PC-3 (cell line): ENCODE data around the gene SP4. TPM values are rescaled to one million over a fixed set of nuclear protein-coding genes. Genes with fewer than 3 reads are reported as not detected.

Experiments used
- ATAC-seq: fragments of 200-7000 bp; cut with Tn5 transposase; 2 replicates; pipeline ENCODE4 v1.9.1; 2020; ENCODE audit warnings: mild to moderate bottlenecking, moderate library complexity
- BruUV-seq: library from RNA; stranded (reverse); fragments of 400-500 nt; replicated peaks from 2 replicates; lab custom pipeline; 2021; lab: Mats Ljungman, UMichigan
- CTCF ChIA-PET: fragments of 300-600 bp; sonication (Branson Sonifier 250); formaldehyde crosslinking; loops from one replicate; lab custom pipeline; 2022; ENCODE audit warnings: antibody characterized with exemption; lab: Charles Lee
- POLR2A ChIA-PET: fragments of 300-600 bp; sonication (Branson Sonifier 250); formaldehyde crosslinking; loops from one replicate; lab custom pipeline; 2022; ENCODE audit warnings: antibody characterized with exemption; ENCODE audit not compliant: unreplicated experiment; lab: Charles Lee
- DNase-seq: peaks from one replicate; pipeline ENCODE4 v3.0.0-alpha.2; 2015
- H2AFZ ChIP-seq: fragments of 300-600 bp; sonication (generic); 2 replicates; pipeline ENCODE4 v1.6.0; 2016; ENCODE audit warnings: antibody characterized with exemption, low read length
- H3F3A ChIP-seq: fragments of 300-600 bp; sonication (generic); one replicate; pipeline ENCODE4 v1.6.0; 2017; ENCODE audit warnings: antibody characterized with exemption, low read length, control low read depth, mild to moderate bottlenecking; ENCODE audit not compliant: unreplicated experiment
- H3K27ac ChIP-seq: fragments of 300-600 bp; sonication (generic); 2 replicates; pipeline ENCODE4 v1.5.1; 2016; ENCODE audit warnings: mild to moderate bottlenecking, low read length
- H3K27me3 ChIP-seq: fragments of 300-600 bp; sonication (generic); 2 replicates; pipeline ENCODE4 v1.6.1; 2016; ENCODE audit warnings: low read length, mixed read lengths
- H3K36me3 ChIP-seq: fragments of 300-600 bp; sonication (generic); 2 replicates; pipeline ENCODE4 v1.6.1; 2016; ENCODE audit warnings: low read depth, mixed run types, low read length, mixed read lengths
- H3K4me1 ChIP-seq: fragments of 300-600 bp; sonication (generic); 2 replicates; pipeline ENCODE4 v1.5.1; 2016; ENCODE audit warnings: low read length; ENCODE audit not compliant: insufficient read depth
- H3K4me2 ChIP-seq: fragments of 300-600 bp; sonication (generic); 2 replicates; pipeline ENCODE4 v1.6.0; 2016; ENCODE audit warnings: low read length
- H3K4me3 ChIP-seq: fragments of 300-600 bp; sonication (generic); 2 replicates; pipeline ENCODE4 v1.5.1; 2016; ENCODE audit warnings: mild to moderate bottlenecking, low read length, mixed read lengths
- H3K79me2 ChIP-seq: fragments of 300-600 bp; sonication (generic); 2 replicates; pipeline ENCODE4 v1.6.1; 2017; ENCODE audit warnings: low read length, mixed read lengths
- H3K9ac ChIP-seq: fragments of 300-600 bp; sonication (generic); 2 replicates; pipeline ENCODE4 v1.6.0; 2016; ENCODE audit warnings: mild to moderate bottlenecking, low read length
- H3K9me2 ChIP-seq: fragments of 300-600 bp; sonication (generic); replicated peaks from 2 replicates; pipeline ENCODE4 v1.6.1; 2016; ENCODE audit warnings: mixed run types, low read length, mixed read lengths
- H3K9me3 ChIP-seq: fragments of 300-600 bp; sonication (generic); 2 replicates; pipeline ENCODE4 v1.6.1; 2016; ENCODE audit warnings: low read length, mixed read lengths
- H4K20me1 ChIP-seq: fragments of 300-600 bp; sonication (generic); 2 replicates; pipeline ENCODE4 v1.6.1; 2016; ENCODE audit warnings: low read length, mixed read lengths
- EZH2 ChIP-seq: fragments of 300-600 bp; sonication (generic); IDR thresholded peaks from one replicate; pipeline ENCODE4 v1.6.1; 2017; ENCODE audit warnings: antibody characterized with exemption, mild to moderate bottlenecking, low read length; ENCODE audit not compliant: unreplicated experiment
- EZH2phosphoT487 ChIP-seq: fragments of 300-600 bp; sonication (generic); IDR thresholded peaks from 2 replicates; pipeline ENCODE4 v1.6.1; 2018; ENCODE audit warnings: mild to moderate bottlenecking, antibody characterized with exemption, low read length, borderline replicate concordance
- intact Hi-C: fragments of 100-400 bp; cut with micrococcal nuclease; formaldehyde crosslinking; loops from 2 replicates; pipeline ENCODE4 v1.9.0; 2023
- total RNA-seq: library from RNA; depleted of rRNA; stranded (reverse); fragments of >200 nt; gene quantifications from 2 replicates; pipeline ENCODE4 v1.2.3, GENCODE V29; 2014
- TF ChIP-seq, protein P1 (sequence below): fragments of 300-600 bp; sonication (generic); conservative IDR thresholded peaks from 2 replicates; pipeline ENCODE4 v1.5.1; 2017; ENCODE audit warnings: antibody characterized with exemption, low read depth, mild to moderate bottlenecking, low read length

SP4 gene
- total RNA-seq, 1 experiment from 2014 or later: 2.5 TPM

DNA sequence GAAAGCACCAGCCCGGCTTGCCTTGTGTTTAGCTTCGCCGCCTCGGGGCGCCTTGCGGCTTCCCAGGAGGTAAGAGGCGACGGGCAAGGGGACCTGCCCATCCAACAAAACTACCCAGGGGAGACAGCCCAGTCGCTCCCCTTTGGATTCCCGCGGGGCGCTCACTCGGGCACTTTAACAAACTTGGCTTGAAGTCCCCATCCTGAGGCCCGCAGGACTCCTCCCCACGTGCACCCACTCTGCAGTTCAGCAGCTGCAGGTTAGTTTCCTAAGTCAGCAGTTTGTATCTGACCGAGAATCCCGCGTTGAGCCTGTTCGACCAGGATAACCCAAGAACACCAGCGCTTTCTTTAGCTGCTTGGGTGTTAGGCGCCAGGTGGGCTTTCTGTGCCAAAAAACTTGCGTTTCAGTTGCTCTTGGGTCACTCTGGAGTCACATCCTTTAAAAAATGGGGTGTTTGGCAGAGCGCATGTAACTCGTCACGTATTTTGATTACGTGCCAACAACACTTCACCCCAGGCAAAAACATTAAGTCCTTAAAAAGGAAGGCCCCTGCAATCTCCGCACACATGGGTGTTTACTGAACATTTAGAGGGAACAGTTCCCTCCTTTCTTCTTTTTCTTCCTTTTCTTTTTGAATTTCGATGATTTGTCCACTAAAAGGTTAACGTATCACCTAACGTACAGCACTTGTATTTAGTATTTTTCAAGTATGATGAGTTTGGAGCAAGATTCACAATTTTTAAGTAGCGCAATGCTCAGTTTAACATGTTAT is 115.8 kb downstream of the SP4 start:
- no TSS peak for BruUV-seq
- peak; percentile 55 for DNase-seq
- Histone ChIP-seq H3K79me2 (no peaks in the 10 kb centered on the region), H3K36me3 (no peaks in the 10 kb centered on the region), H3F3A (no peaks in the 10 kb centered on the region), H3K27me3 (peaks cover 65% of the 10 kb centered on the region), H3K4me3 (peak overlapping the region; percentile 69), H3K27ac (no peak overlapping the region), H3K4me2 (peak overlapping the region; percentile 82), H3K9me3 (no peaks in the 10 kb centered on the region), H3K4me1 (peaks cover 15% of the 10 kb centered on the region; the same call in 1 of the 2 replicates), H3K9me2 (no peaks in the 10 kb centered on the region), H2AFZ (peak overlapping the region; percentile 77), H4K20me1 (no peaks in the 10 kb centered on the region), H3K9ac (peak overlapping the region; percentile 25)
- peak; percentile 27 for ATAC-seq
- intact Hi-C loops: no loop called here
- POLR2A ChIA-PET: no interaction called here
- TF ChIP-seq EZH2phosphoT487: no peak
- CTCF ChIA-PET: no interaction called here

DNA sequence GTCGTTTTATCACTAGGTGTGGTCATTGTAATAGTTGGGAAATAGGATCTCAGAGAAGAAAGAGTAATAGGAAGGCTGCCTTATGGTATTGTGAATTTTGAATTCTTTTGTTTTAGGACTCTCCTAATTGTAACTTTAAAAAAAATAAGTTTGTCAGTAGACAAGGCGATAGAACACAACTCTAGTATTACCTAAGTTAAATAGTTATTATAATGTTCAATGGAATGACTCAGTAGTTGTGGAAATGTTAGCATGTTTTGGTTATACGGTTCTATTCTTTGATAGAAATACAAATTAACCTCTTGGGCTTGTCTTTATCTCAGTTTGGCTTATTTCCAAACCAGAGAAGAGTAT is 116.4 kb downstream of the SP4 start:
- peak overlapping the region; percentile 25; the same call in 1 of the 2 replicates for H3K9ac ChIP-seq
- TSS peak; percentile 32 for BruUV-seq
- peaks cover 64% of the 10 kb centered on the region for H3K27me3 ChIP-seq
- TF ChIP-seq, protein P1, sequence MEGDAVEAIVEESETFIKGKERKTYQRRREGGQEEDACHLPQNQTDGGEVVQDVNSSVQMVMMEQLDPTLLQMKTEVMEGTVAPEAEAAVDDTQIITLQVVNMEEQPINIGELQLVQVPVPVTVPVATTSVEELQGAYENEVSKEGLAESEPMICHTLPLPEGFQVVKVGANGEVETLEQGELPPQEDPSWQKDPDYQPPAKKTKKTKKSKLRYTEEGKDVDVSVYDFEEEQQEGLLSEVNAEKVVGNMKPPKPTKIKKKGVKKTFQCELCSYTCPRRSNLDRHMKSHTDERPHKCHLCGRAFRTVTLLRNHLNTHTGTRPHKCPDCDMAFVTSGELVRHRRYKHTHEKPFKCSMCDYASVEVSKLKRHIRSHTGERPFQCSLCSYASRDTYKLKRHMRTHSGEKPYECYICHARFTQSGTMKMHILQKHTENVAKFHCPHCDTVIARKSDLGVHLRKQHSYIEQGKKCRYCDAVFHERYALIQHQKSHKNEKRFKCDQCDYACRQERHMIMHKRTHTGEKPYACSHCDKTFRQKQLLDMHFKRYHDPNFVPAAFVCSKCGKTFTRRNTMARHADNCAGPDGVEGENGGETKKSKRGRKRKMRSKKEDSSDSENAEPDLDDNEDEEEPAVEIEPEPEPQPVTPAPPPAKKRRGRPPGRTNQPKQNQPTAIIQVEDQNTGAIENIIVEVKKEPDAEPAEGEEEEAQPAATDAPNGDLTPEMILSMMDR: no peak
- TF ChIP-seq EZH2phosphoT487: no peak
- no peak for TF ChIP-seq EZH2
- ChIA-PET CTCF (no interaction called here), POLR2A (no interaction called here)
- DNase-seq (no peak), ATAC-seq (no peak)
- H3K4me2 ChIP-seq: peak overlapping the region; percentile 82
- H3K36me3 ChIP-seq: no peaks in the 10 kb centered on the region
- no peaks in the 10 kb centered on the region for H4K20me1 ChIP-seq
- H3K9me3 ChIP-seq: no peaks in the 10 kb centered on the region
- peaks cover 15% of the 10 kb centered on the region; the same call in 1 of the 2 replicates for H3K4me1 ChIP-seq
- peak overlapping the region; percentile 69 for H3K4me3 ChIP-seq
- H3K9me2 ChIP-seq: no peaks in the 10 kb centered on the region
- H3F3A ChIP-seq: no peaks in the 10 kb centered on the region
- no peaks in the 10 kb centered on the region for H3K79me2 ChIP-seq
- no peak overlapping the region for H3K27ac ChIP-seq
- intact Hi-C loops: no loop called here
- H2AFZ ChIP-seq: 0 out of 2 replicates have a peak overlapping the region, but pooled peaks have one; percentile 77

DNA sequence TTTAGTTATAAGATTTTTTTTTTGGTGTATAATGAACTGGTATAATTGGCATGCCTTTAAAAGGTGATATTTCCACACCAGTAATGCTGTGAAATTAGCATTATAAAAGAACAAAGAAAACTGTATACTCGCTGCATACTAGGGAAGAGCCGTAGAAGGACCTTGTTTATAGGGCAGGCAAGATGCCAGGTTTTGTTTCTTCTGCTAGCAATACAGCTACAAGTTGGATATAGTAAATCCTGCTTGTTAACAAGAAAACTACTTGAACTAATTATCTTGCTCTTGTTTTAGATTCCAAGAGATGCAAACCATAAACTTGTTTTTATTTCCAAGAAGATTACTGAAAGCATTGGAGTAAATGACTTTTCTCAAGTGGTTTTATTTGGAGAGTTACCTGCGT is 116.8 kb downstream of the SP4 start:
- DNase-seq: peak; percentile 8
- no TSS peak for BruUV-seq
- intact Hi-C loops: no loop called here

More for the DNA sequence above, 116.8 kb downstream of the SP4 start:
- Histone ChIP-seq H3K4me1 (peaks cover 15% of the 10 kb centered on the region; the same call in 1 of the 2 replicates), H3F3A (no peaks in the 10 kb centered on the region), H3K9me2 (no peaks in the 10 kb centered on the region), H4K20me1 (no peaks in the 10 kb centered on the region), H3K36me3 (no peaks in the 10 kb centered on the region), H3K9me3 (no peaks in the 10 kb centered on the region), H2AFZ (no peak overlapping the region), H3K4me2 (peak overlapping the region; percentile 82), H3K9ac (no peak overlapping the region), H3K27ac (no peak overlapping the region), H3K79me2 (no peaks in the 10 kb centered on the region), H3K27me3 (peaks cover 59% of the 10 kb centered on the region), H3K4me3 (peak overlapping the region; percentile 69)
- no peak for ATAC-seq
- ChIA-PET CTCF (no interaction called here), POLR2A (no interaction called here)
- TF ChIP-seq EZH2phosphoT487: no peak
- no peak for TF ChIP-seq EZH2
- TF ChIP-seq, protein P1: no peak
